ENCODE measurements around the gene TTLL8. TPM values are rescaled to one million over a fixed set of nuclear protein-coding genes. Genes with fewer than 3 reads are reported as not detected.

Gene TTLL8
- total RNA-seq, 1 experiment from 2014 or later: not detected

GRCh38 chr22:49995041-49995360 lies 63.1 kb downstream of the TTLL8 start:
- H3K4me1 ChIP-seq (ENCODE audit: insufficient read depth, low read length): no peaks in the 10 kb centered on the region
- no peak overlapping the region for H2BK120ac ChIP-seq (ENCODE audit: low read depth, low read length, poor library complexity, severe bottlenecking)
- no peak overlapping the region for H2BK20ac ChIP-seq (ENCODE audit: low read depth, low read length, poor library complexity, severe bottlenecking)
- Mint-ChIP-seq H3K4me3 (no peak overlapping the region), H3K9me3 (peaks cover 19 to 20% of the 10 kb centered on the region in 2 experiments), H3K27me3 (ENCODE audit: low read depth) (peaks cover 34% of the 10 kb centered on the region), H3K4me1 (peaks cover 8 to 13% of the 10 kb centered on the region in 2 experiments; a peak in 3 of 4 replicates), H3K36me3 (ENCODE audit: insufficient read depth in 1 of 3, low read depth in 3 of 3) (peaks cover 0 to 3% (median 0%) of the 10 kb centered on the region in 3 experiments; a peak in 3 of 7 replicates), H3K27ac (no peak overlapping the region)
- H3K23me2 ChIP-seq (ENCODE audit: insufficient read length, low read depth, low read length, poor library complexity, severe bottlenecking): peaks cover 4% of the 10 kb centered on the region
- no peak for TF ChIP-seq CTCF (conservative IDR thresholded peaks at IDR 0.05)
- H3K4ac ChIP-seq (ENCODE audit: low read depth, low read length): no peak overlapping the region
- no peak overlapping the region for H3T11ph ChIP-seq (ENCODE audit: low read length)
- no peak overlapping the region for H3K27ac ChIP-seq (ENCODE audit: insufficient read length, low read depth, low read length)
- no peak overlapping the region for H3K4me2 ChIP-seq (ENCODE audit: insufficient read depth, insufficient read length, low read length)
- no peak overlapping the region for H3K18ac ChIP-seq (ENCODE audit: insufficient read length, low read depth, low read length)
- peaks cover under 1% of the 10 kb centered on the region; the same call in 1 of the 2 replicates for H3K27me3 ChIP-seq (ENCODE audit: insufficient read depth, low read length)
- H3K79me1 ChIP-seq (ENCODE audit: insufficient read depth, low read depth, low read length, poor library complexity, severe bottlenecking): no peaks in the 10 kb centered on the region
- no peak overlapping the region for H2AK5ac ChIP-seq (ENCODE audit: insufficient read length, low read length)
- no peak overlapping the region for H2BK12ac ChIP-seq (ENCODE audit: insufficient read length, low read depth, low read length)
- H2BK5ac ChIP-seq (ENCODE audit: insufficient read length, low read length): no peak overlapping the region
- no peak overlapping the region for H4K91ac ChIP-seq (ENCODE audit: insufficient read length, low read depth, low read length)
- no peak overlapping the region for H4K8ac ChIP-seq (replicated peaks; ENCODE audit: insufficient read length, low read depth, low read length)
- H3K9me3 ChIP-seq (ENCODE audit: control insufficient read depth, low read depth, low read length): no peaks in the 10 kb centered on the region
- H3K14ac ChIP-seq (ENCODE audit: insufficient read depth, low read length): no peak overlapping the region
- no peak overlapping the region for H2BK15ac ChIP-seq (ENCODE audit: low read depth, low read length)
- H4K20me1 ChIP-seq (ENCODE audit: control insufficient read depth, insufficient read depth, insufficient read length): no peaks in the 10 kb centered on the region
- H3K56ac ChIP-seq (ENCODE audit: insufficient read length, low read depth, low read length): no peak overlapping the region
- H3K79me2 ChIP-seq (ENCODE audit: insufficient read depth, low read length): no peaks in the 10 kb centered on the region
- no CpG with 5 or more reads among the region's 3 CpGs for WGBS (ENCODE audit: extremely low coverage, insufficient read length, low lambda C conversion rate)
- no peak overlapping the region for H2AFZ ChIP-seq (ENCODE audit: low read length)
- DNase-seq: no peak
- H3K9ac ChIP-seq (ENCODE audit: extremely low read depth, insufficient read length, low read length): no peak overlapping the region
- no peak overlapping the region for H4K5ac ChIP-seq (ENCODE audit: insufficient read length, low read depth, low read length)
- no peak overlapping the region for H3K23ac ChIP-seq (ENCODE audit: insufficient read length, low read depth, low read length)
